GM21786 (cell line): Measurements from ENCODE around the gene CELF4.

Experiments
- ATAC-seq: cut with Tn5 transposase; IDR thresholded peaks from one replicate; pipeline ENCODE4 v1.9.1; 2021; ENCODE audit not compliant: unreplicated experiment

The CELF4 gene

GRCh38 chr18:37330173-37330572, 235.4 kb downstream of the CELF4 start:
- ATAC-seq, result no peak

- no peak for ATAC-seq
Observed at GRCh38 chr18:37328946-37329719, 236.5 kb downstream of the CELF4 start.

- ATAC-seq, result no peak
Observed at GRCh38 chr18:37327063-37327577, 238.5 kb downstream of the CELF4 start.

- peak; percentile 81 for ATAC-seq
Observed at GRCh38 chr18:37322492-37323035, 243.0 kb downstream of the CELF4 start.

GRCh38 chr18:37321582-37322491, 243.8 kb downstream of the CELF4 start:
- no peak for ATAC-seq

GRCh38 chr18:37320317-37320716, 245.3 kb downstream of the CELF4 start:
- no peak for ATAC-seq

- ATAC-seq, result no peak
Observed at GRCh38 chr18:37318360-37319355, 246.9 kb downstream of the CELF4 start.

- ATAC-seq, result no peak
Observed at GRCh38 chr18:37317486-37317885, 248.1 kb downstream of the CELF4 start.

GRCh38 chr18:37316468-37316867, 249.1 kb downstream of the CELF4 start:
- ATAC-seq, result no peak

- ATAC-seq, result no peak
Observed at GRCh38 chr18:37315935-37316334, 249.7 kb downstream of the CELF4 start.

- ATAC-seq, result no peak
Observed at GRCh38 chr18:37314534-37314933, 251.1 kb downstream of the CELF4 start.

GRCh38 chr18:37313624-37314023, 252.0 kb downstream of the CELF4 start:
- no peak for ATAC-seq

- no peak for ATAC-seq
Observed at GRCh38 chr18:37309861-37310260, 255.7 kb downstream of the CELF4 start.

GRCh38 chr18:37309059-37309458, 256.5 kb downstream of the CELF4 start:
- no peak for ATAC-seq

GRCh38 chr18:37307181-37307580, 258.4 kb downstream of the CELF4 start:
- no peak for ATAC-seq

- ATAC-seq, result no peak
Observed at GRCh38 chr18:37306432-37306831, 259.2 kb downstream of the CELF4 start.

GRCh38 chr18:37305066-37305465, 260.5 kb downstream of the CELF4 start:
- no peak for ATAC-seq

GRCh38 chr18:37304012-37304680, 261.5 kb downstream of the CELF4 start:
- no peak for ATAC-seq

- ATAC-seq, result no peak
Observed at GRCh38 chr18:37303009-37303408, 262.6 kb downstream of the CELF4 start.

GRCh38 chr18:37302519-37302918, 263.1 kb downstream of the CELF4 start:
- ATAC-seq, result no peak
